AG09309 (cell line): ENCODE results near the gene MEGF10.

ENCODE experiments used
- DNase-seq: peaks from one replicate; pipeline ENCODE4 v3.0.0-alpha.2; 2010; ENCODE audit warnings: low read depth
- H3K4me3 ChIP-seq: 2 replicates; pipeline ENCODE4 v1.5.1; 2011; ENCODE audit warnings: mild to moderate bottlenecking, low read depth, low read length, moderate library complexity; ENCODE audit not compliant: control insufficient read depth
- TF ChIP-seq, protein P1 (sequence below): IDR thresholded peaks from 2 replicates; pipeline ENCODE4 v1.5.1; 2011; ENCODE audit warnings: mild to moderate bottlenecking, low read depth, low read length, inconsistent platforms; ENCODE audit not compliant: insufficient read depth, control insufficient read depth; ENCODE audit errors: missing control alignments

The MEGF10 gene

DNA sequence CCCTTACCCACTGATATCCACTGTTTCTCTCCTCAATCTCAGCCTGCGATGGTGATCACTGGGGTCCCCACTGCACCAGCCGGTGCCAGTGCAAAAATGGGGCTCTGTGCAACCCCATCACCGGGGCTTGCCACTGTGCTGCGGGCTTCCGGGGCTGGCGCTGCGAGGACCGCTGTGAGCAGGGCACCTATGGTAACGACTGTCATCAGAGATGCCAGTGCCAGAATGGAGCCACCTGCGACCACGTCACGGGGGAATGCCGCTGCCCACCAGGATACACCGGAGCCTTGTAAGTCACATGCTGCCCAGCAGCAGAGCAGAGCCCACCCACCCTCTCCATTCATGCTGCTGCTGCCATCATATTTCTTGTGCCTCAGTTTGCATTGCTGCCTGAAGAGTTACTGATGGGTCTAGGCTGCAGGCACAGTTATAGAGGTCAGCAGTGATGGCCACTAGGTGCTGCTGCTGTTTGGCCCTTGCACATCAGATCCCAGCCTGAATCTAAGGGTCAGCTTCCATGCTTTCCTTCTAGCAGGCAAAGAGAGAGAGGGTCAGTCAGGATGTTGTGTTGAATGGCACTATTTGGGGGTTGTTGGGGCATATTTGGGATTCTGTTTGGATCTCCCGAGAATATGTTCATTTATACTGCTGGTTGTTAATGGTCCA, 106.0 kb downstream of the MEGF10 start:
- no peak overlapping the region for H3K4me3 ChIP-seq
- no peak for DNase-seq
- TF ChIP-seq, protein P1, sequence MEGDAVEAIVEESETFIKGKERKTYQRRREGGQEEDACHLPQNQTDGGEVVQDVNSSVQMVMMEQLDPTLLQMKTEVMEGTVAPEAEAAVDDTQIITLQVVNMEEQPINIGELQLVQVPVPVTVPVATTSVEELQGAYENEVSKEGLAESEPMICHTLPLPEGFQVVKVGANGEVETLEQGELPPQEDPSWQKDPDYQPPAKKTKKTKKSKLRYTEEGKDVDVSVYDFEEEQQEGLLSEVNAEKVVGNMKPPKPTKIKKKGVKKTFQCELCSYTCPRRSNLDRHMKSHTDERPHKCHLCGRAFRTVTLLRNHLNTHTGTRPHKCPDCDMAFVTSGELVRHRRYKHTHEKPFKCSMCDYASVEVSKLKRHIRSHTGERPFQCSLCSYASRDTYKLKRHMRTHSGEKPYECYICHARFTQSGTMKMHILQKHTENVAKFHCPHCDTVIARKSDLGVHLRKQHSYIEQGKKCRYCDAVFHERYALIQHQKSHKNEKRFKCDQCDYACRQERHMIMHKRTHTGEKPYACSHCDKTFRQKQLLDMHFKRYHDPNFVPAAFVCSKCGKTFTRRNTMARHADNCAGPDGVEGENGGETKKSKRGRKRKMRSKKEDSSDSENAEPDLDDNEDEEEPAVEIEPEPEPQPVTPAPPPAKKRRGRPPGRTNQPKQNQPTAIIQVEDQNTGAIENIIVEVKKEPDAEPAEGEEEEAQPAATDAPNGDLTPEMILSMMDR, result no peak

DNA sequence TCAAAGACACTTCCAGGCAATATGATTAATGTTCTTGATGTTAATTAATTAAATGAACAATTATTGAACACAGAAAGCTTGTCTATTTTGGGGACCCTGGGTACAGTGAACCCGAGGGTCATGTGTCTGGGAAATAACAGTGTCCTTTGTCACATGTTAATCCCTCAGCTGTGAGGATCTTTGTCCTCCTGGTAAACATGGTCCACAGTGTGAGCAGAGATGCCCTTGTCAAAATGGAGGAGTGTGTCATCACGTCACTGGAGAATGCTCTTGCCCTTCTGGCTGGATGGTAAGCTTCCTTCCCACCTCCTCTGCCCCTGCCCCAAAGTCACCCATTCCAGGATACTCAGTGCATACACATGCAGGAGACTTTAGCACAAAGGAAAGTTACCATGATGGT, 107.9 kb downstream of the MEGF10 start:
- TF ChIP-seq, protein P1, result no peak
- no peak for DNase-seq

DNA sequence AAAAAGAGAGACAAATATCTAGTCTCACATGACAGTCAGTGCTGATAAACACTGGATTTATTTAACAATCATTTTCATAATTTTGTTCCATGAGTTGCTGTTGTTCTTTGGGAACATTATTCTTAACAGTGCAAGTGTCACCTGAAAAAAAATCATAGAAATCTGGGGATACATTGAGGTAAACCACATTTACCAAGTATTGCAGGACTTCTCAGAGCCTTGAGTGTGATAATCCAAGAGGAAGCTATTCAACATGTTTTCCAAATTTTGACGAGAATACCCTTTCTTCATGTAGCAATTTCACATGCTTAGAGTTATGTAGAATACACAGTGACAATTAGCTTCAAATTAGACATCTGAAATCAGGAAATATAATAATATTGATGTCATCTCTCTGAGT, 108.5 kb downstream of the MEGF10 start:
- DNase-seq, result no peak
- no peak overlapping the region for H3K4me3 ChIP-seq
- TF ChIP-seq, protein P1, result no peak

More for the DNA sequence above, 107.9 kb downstream of the MEGF10 start:
- no peak overlapping the region for H3K4me3 ChIP-seq

DNA sequence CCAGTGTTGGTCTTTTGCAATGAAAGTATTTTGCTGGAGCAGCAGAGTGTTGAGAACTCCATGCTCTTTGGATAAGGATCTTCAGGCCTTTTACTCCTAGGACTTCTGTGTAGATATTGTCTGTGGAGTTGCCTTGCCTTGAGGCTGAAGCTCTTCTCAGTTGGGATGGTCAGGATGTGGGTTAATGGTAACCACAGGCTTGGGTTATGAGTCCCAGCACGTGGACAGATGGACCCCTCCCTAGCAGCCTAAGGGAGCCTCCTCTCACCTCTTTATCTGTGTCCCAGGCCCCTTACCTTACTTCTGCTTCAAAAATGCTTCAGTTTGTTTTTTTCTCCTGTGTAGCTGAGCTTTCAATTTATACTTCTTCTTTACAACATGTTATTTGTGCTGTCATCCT, 109.9 kb downstream of the MEGF10 start:
- H3K4me3 ChIP-seq, result no peak overlapping the region
- TF ChIP-seq, protein P1, result no peak
- no peak for DNase-seq

DNA sequence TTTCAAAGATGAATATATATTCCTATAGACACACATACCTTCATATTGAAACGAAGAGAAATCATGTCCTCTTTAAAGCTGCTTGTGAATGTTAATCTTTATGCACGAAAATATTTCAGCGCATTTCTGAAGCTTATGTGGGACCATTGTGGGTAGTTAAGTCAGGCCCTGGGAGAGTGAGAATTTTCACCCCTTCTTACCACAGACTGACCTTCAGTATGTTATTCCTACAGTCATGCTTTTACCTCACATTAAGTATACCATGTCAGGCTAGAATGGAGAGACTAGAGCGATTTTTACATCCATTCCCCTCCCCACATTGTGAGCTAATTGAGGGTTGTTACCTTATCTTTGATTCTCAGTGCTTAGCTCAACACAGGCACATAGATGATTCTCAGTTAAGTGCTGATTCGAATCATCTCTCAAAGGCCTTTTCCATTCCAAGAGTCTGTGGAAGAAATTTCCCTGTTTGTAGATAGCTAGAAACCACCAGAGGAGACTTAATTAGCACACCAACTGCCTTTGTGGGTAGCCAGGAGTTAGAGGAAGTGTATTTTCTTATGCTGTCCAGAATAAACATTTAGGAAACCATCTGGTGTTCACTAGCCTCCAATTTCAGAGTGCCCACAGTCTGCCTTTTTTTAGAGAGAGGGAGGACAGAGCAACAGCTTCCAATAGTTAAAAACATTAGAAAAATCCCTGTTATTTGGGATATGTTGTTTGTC, 110.5 kb downstream of the MEGF10 start:
- DNase-seq, result no peak
- TF ChIP-seq, protein P1, result no peak
- no peak overlapping the region for H3K4me3 ChIP-seq

DNA sequence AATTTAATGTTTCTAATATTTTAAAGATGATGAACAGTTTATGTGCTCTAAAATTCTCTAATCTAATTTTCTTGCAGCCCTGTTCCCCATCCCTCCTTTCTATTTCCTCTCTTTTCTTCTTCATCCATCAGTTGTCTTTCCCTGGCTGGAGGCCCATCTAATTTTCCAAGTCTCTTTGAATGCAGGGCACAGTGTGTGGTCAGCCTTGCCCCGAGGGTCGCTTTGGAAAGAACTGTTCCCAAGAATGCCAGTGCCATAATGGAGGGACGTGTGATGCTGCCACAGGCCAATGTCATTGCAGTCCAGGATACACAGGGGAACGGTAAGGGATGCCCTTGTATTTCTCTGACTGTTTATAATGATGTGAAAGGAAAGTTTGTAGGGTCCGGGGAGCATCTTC, 111.8 kb downstream of the MEGF10 start:
- TF ChIP-seq, protein P1, result no peak
- no peak overlapping the region for H3K4me3 ChIP-seq
- DNase-seq, result no peak
